ENCODE measurements around the gene HHAT.

DNA sequence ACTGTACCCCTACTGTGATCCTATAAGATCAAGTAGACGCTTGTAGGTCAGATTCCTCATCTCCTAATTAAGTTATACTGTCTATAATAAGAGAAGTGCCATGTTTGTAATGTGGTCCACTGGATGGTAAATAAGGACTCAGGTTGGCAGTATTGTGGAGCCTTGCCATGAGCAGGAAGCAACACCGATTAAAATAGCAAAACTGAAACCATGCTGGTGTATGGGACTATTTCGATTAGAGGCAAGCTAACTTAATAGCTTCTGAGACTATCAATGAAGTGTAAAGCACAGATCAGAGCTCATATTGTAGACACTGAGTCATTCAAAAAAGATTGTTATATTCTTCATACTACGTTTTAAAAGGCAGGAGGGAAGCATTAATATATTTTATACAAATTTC is 348.8 kb downstream of the HHAT start:
- TF ChIP-seq, protein P1, sequence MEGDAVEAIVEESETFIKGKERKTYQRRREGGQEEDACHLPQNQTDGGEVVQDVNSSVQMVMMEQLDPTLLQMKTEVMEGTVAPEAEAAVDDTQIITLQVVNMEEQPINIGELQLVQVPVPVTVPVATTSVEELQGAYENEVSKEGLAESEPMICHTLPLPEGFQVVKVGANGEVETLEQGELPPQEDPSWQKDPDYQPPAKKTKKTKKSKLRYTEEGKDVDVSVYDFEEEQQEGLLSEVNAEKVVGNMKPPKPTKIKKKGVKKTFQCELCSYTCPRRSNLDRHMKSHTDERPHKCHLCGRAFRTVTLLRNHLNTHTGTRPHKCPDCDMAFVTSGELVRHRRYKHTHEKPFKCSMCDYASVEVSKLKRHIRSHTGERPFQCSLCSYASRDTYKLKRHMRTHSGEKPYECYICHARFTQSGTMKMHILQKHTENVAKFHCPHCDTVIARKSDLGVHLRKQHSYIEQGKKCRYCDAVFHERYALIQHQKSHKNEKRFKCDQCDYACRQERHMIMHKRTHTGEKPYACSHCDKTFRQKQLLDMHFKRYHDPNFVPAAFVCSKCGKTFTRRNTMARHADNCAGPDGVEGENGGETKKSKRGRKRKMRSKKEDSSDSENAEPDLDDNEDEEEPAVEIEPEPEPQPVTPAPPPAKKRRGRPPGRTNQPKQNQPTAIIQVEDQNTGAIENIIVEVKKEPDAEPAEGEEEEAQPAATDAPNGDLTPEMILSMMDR (IDR thresholded peaks at IDR 0.05; ENCODE audit: insufficient read depth, low read depth, low read length): no peak
- no peak for TF ChIP-seq EZH2 (IDR thresholded peaks at IDR 0.05; ENCODE audit: insufficient read depth, low read length)
